H9 (cell line): ENCODE results near the gene DBH. TPM values are rescaled to one million over a fixed set of nuclear protein-coding genes. Genes with fewer than 3 reads are reported as not detected.
"Not testable (repeated sequence)": the region's sequence is repeated elsewhere in the genome, so short reads cannot be mapped to it uniquely, and the experiment has no call there.

Source experiments
- DNase-seq: peaks from one replicate; pipeline ENCODE4 v3.0.0-alpha.2; 2017
- H2AFZ ChIP-seq: one replicate; pipeline ENCODE4 v1.6.1; 2013; ENCODE audit warnings: mild to moderate bottlenecking, low read length, control low read depth, moderate library complexity
- H2AK5ac ChIP-seq: 2 replicates; pipeline ENCODE4 v1.6.1; 2013; ENCODE audit warnings: low read length, control low read depth, mixed read lengths; ENCODE audit not compliant: insufficient read length
- H2BK120ac ChIP-seq: one replicate; pipeline ENCODE4 v1.6.1; 2013; ENCODE audit warnings: low read depth, mild to moderate bottlenecking, low read length, control low read depth, inconsistent platforms; ENCODE audit not compliant: poor library complexity, severe bottlenecking
- H2BK12ac ChIP-seq: 2 replicates; pipeline ENCODE4 v1.6.1; 2013; ENCODE audit warnings: low read length, control low read depth, mixed read lengths, low read depth; ENCODE audit not compliant: insufficient read length
- H2BK15ac ChIP-seq: 2 replicates; pipeline ENCODE4 v1.6.1; 2013; ENCODE audit warnings: low read depth, low read length, control low read depth
- H2BK20ac ChIP-seq: one replicate; pipeline ENCODE4 v1.6.1; 2013; ENCODE audit warnings: low read depth, mild to moderate bottlenecking, low read length, control low read depth, inconsistent platforms; ENCODE audit not compliant: poor library complexity, severe bottlenecking
- H2BK5ac ChIP-seq: 2 replicates; pipeline ENCODE4 v1.6.1; 2013; ENCODE audit warnings: low read length, control low read depth, mixed read lengths; ENCODE audit not compliant: insufficient read length
- H3K14ac ChIP-seq: 2 replicates; pipeline ENCODE4 v1.6.1; 2013; ENCODE audit warnings: low read length, control low read depth; ENCODE audit not compliant: insufficient read depth
- H3K18ac ChIP-seq: 2 replicates; pipeline ENCODE4 v1.6.1; 2013; ENCODE audit warnings: low read depth, mild to moderate bottlenecking, mixed read lengths, low read length, control low read depth; ENCODE audit not compliant: insufficient read length
- H3K23ac ChIP-seq: 2 replicates; pipeline ENCODE4 v1.6.1; 2013; ENCODE audit warnings: low read length, control low read depth, mixed read lengths, low read depth; ENCODE audit not compliant: insufficient read length
- H3K23me2 ChIP-seq: 2 replicates; pipeline ENCODE4 v1.6.1; 2013; ENCODE audit warnings: low read depth, mild to moderate bottlenecking, mixed read lengths, low read length, control low read depth; ENCODE audit not compliant: insufficient read length, poor library complexity, severe bottlenecking
- H3K27ac ChIP-seq: 2 replicates; pipeline ENCODE4 v1.5.1; 2013; ENCODE audit warnings: low read length, control low read depth, mixed read lengths, low read depth; ENCODE audit not compliant: insufficient read length
- H3K27me3 ChIP-seq: 2 replicates; pipeline ENCODE4 v1.6.1; 2013; ENCODE audit warnings: low read length, control low read depth, inconsistent platforms; ENCODE audit not compliant: insufficient read depth
- H3K4ac ChIP-seq: 2 replicates; pipeline ENCODE4 v1.6.1; 2013; ENCODE audit warnings: low read depth, mild to moderate bottlenecking, control low read depth, inconsistent platforms, low read length, moderate library complexity
- H3K4me1 ChIP-seq: 2 replicates; pipeline ENCODE4 v1.6.1; 2013; ENCODE audit warnings: low read length, control low read depth, inconsistent platforms; ENCODE audit not compliant: insufficient read depth
- H3K4me2 ChIP-seq: 2 replicates; pipeline ENCODE4 v1.6.1; 2013; ENCODE audit warnings: low read length, control low read depth, mixed read lengths; ENCODE audit not compliant: insufficient read length, insufficient read depth
- H3K56ac ChIP-seq: 2 replicates; pipeline ENCODE4 v1.6.1; 2013; ENCODE audit warnings: low read depth, mild to moderate bottlenecking, mixed read lengths, low read length, control low read depth; ENCODE audit not compliant: insufficient read length
- H3K79me1 ChIP-seq: 2 replicates; pipeline ENCODE4 v1.6.1; 2013; ENCODE audit warnings: low read depth, mild to moderate bottlenecking, moderate library complexity, low read length, control low read depth, inconsistent platforms; ENCODE audit not compliant: insufficient read depth, poor library complexity, severe bottlenecking
- H3K79me2 ChIP-seq: 2 replicates; pipeline ENCODE4 v1.6.1; 2013; ENCODE audit warnings: low read length, control low read depth, inconsistent platforms; ENCODE audit not compliant: insufficient read depth
- H3K9ac ChIP-seq: 2 replicates; pipeline ENCODE4 v1.6.1; 2013; ENCODE audit warnings: low read length, control low read depth, mixed read lengths; ENCODE audit not compliant: insufficient read length; ENCODE audit errors: extremely low read depth
- H3K9me3 ChIP-seq: one replicate; pipeline ENCODE4 v1.6.1; 2013; ENCODE audit warnings: low read depth, low read length, inconsistent platforms; ENCODE audit not compliant: control insufficient read depth
- H3T11ph ChIP-seq: one replicate; pipeline ENCODE4 v1.6.1; 2013; ENCODE audit warnings: mild to moderate bottlenecking, low read length, control low read depth, inconsistent platforms
- H4K20me1 ChIP-seq: one replicate; pipeline ENCODE4 v1.6.1; 2013; ENCODE audit not compliant: control insufficient read depth, insufficient read length, insufficient read depth
- H4K5ac ChIP-seq: 2 replicates; pipeline ENCODE4 v1.6.1; 2013; ENCODE audit warnings: low read depth, mild to moderate bottlenecking, mixed read lengths, low read length, control low read depth; ENCODE audit not compliant: insufficient read length
- H4K8ac ChIP-seq: replicated peaks from 2 replicates; pipeline ENCODE4 v1.6.1; 2013; ENCODE audit warnings: low read length, control low read depth, mixed read lengths, low read depth; ENCODE audit not compliant: insufficient read length
- H4K91ac ChIP-seq: 2 replicates; pipeline ENCODE4 v1.6.1; 2013; ENCODE audit warnings: low read depth, mild to moderate bottlenecking, moderate library complexity, mixed read lengths, low read length, control low read depth; ENCODE audit not compliant: insufficient read length
- H3K27ac Mint-ChIP-seq, 3 experiments: 2 replicates in 2 of 3; 3 replicates in 1 of 3; pipeline ENCODE4 v1.8.0; 2020 to 2021; ENCODE audit warnings: mixed read lengths in 3 of 3, mild to moderate bottlenecking in 1 of 3, moderate library complexity in 1 of 3
- H3K27me3 Mint-ChIP-seq: 2 replicates; pipeline ENCODE4 v1.8.0; 2021; ENCODE audit warnings: low read depth, mild to moderate bottlenecking, moderate library complexity, mixed read lengths
- H3K36me3 Mint-ChIP-seq, 3 experiments: 2 replicates in 2 of 3; 3 replicates in 1 of 3; pipeline ENCODE4 v1.8.0; 2020 to 2021; ENCODE audit warnings: low read depth in 3 of 3, mixed read lengths in 3 of 3; ENCODE audit not compliant: insufficient read depth in 1 of 3
- H3K4me1 Mint-ChIP-seq, 2 experiments: 2 replicates each; pipeline ENCODE4 v1.8.0; 2020; ENCODE audit warnings: mixed read lengths in 2 of 2
- H3K4me3 Mint-ChIP-seq, 2 experiments: 2 replicates in 1 of 2; 3 replicates in 1 of 2; pipeline ENCODE4 v1.8.0; 2020 to 2021; ENCODE audit warnings: mild to moderate bottlenecking in 2 of 2, mixed read lengths in 2 of 2, moderate library complexity in 1 of 2
- H3K9me3 Mint-ChIP-seq, 2 experiments: 2 replicates in 1 of 2; 3 replicates in 1 of 2; pipeline ENCODE4 v1.8.0; 2020; ENCODE audit warnings: mild to moderate bottlenecking in 2 of 2, mixed read lengths in 2 of 2, moderate library complexity in 1 of 2
- WGBS: extraction: QIAGEN DNeasy Blood & Tissue Kit; methylation state at CpG from one replicate; pipeline ENCODE4 v1.1.7; 2013; ENCODE audit warnings: missing lambda C conversion rate, low lambda C conversion rate, mixed read lengths; ENCODE audit not compliant: insufficient read length; ENCODE audit errors: extremely low coverage; 5-methylcytosine and 5-hydroxymethylcytosine counted together
- total RNA-seq: library from RNA; stranded (reverse); gene quantifications from 2 replicates; pipeline ENCODE4 v1.2.1, GENCODE V29; 2021
- TF ChIP-seq, protein P1 (sequence below): fragments of 200-600 bp; sonication (generic); conservative IDR thresholded peaks from 3 replicates; pipeline ENCODE4 v1.8.0; 2021; ENCODE audit warnings: antibody characterized with exemption, mild to moderate bottlenecking

Gene DBH
- total RNA-seq, 1 experiment from 2014 or later = not detected

- DNase-seq = no peak
- no peak overlapping the region for H2AK5ac ChIP-seq
- H3K27me3 ChIP-seq = no peaks in the 10 kb centered on the region
- no peak overlapping the region for H3T11ph ChIP-seq
- H3K56ac ChIP-seq = no peak overlapping the region
- Mint-ChIP-seq H3K27me3 (no peaks in the 10 kb centered on the region; the same call in none of the 2 replicates), H3K27ac (no peak overlapping the region; a peak in 1 of 7 replicates), H3K4me3 (no peak overlapping the region), H3K9me3 (peaks cover 2 to 8% of the 10 kb centered on the region in 2 experiments; a peak in 3 of 5 replicates), H3K36me3 (peaks cover 3 to 12% (median 3%) of the 10 kb centered on the region in 3 experiments; a peak in 6 of 7 replicates), H3K4me1 (peaks cover 20 to 22% of the 10 kb centered on the region in 2 experiments)
- H3K79me2 ChIP-seq = no peaks in the 10 kb centered on the region
- no CpG with 5 or more reads among the region's 14 CpGs for WGBS
- H2BK5ac ChIP-seq = no peak overlapping the region
- no peak overlapping the region for H2BK120ac ChIP-seq
- TF ChIP-seq, protein P1, sequence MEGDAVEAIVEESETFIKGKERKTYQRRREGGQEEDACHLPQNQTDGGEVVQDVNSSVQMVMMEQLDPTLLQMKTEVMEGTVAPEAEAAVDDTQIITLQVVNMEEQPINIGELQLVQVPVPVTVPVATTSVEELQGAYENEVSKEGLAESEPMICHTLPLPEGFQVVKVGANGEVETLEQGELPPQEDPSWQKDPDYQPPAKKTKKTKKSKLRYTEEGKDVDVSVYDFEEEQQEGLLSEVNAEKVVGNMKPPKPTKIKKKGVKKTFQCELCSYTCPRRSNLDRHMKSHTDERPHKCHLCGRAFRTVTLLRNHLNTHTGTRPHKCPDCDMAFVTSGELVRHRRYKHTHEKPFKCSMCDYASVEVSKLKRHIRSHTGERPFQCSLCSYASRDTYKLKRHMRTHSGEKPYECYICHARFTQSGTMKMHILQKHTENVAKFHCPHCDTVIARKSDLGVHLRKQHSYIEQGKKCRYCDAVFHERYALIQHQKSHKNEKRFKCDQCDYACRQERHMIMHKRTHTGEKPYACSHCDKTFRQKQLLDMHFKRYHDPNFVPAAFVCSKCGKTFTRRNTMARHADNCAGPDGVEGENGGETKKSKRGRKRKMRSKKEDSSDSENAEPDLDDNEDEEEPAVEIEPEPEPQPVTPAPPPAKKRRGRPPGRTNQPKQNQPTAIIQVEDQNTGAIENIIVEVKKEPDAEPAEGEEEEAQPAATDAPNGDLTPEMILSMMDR = no peak
- no peak overlapping the region for H3K9ac ChIP-seq
- no peak overlapping the region for H3K27ac ChIP-seq
- no peaks in the 10 kb centered on the region for H3K9me3 ChIP-seq
- H3K23me2 ChIP-seq = no peaks in the 10 kb centered on the region
- H3K18ac ChIP-seq = no peak overlapping the region
- no peak overlapping the region for H3K14ac ChIP-seq
- H3K23ac ChIP-seq = no peak overlapping the region
- no peak overlapping the region for H4K8ac ChIP-seq
- no peaks in the 10 kb centered on the region for H4K20me1 ChIP-seq
- no peak overlapping the region for H2BK20ac ChIP-seq
- no peak overlapping the region for H2BK15ac ChIP-seq
- H3K4me1 ChIP-seq = peaks cover 4% of the 10 kb centered on the region; the same call in 1 of the 2 replicates
- H4K5ac ChIP-seq = no peak overlapping the region
- H3K79me1 ChIP-seq = no peaks in the 10 kb centered on the region
- H2AFZ ChIP-seq = no peak overlapping the region
- no peak overlapping the region for H3K4ac ChIP-seq
- H2BK12ac ChIP-seq = no peak overlapping the region
- no peak overlapping the region for H4K91ac ChIP-seq
- no peak overlapping the region for H3K4me2 ChIP-seq
These were observed 37.9 kb downstream of the DBH start for GRCh38 chr9:133674091-133674490.

DNA sequence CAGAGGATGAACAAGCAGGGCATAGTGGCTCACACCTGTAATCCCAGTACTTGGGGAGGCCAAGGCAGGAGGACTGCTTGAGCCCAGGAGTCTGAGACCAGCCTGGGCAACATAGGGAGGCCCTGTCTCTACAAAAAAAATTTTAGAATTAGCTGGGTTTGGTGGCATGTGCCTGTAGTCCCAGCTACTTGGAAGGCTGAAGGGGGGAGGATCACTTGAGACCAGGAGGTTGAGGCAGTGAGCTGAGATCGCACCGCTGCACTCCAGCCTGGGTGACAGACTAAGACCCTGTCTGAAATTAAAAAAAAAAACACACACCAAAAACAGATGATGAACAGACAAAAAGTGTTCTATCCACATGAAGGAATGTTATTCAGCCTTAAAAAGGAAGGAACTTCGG is 39.6 kb downstream of the DBH start:
- WGBS = no CpG with 5 or more reads among the region's 3 CpGs

More for the DNA sequence above, 39.6 kb downstream of the DBH start:
- H3K4ac ChIP-seq, H2BK12ac ChIP-seq, H3K56ac ChIP-seq, H3K18ac ChIP-seq, H2AFZ ChIP-seq, H3K23ac ChIP-seq, H3K27ac Mint-ChIP-seq, H3K4me1 ChIP-seq, H2AK5ac ChIP-seq, H2BK120ac ChIP-seq, H3K27me3 Mint-ChIP-seq, H3K27ac ChIP-seq, H4K8ac ChIP-seq, H3K14ac ChIP-seq, H3K4me2 ChIP-seq, H2BK15ac ChIP-seq, H3K79me2 ChIP-seq, H3K9ac ChIP-seq, H3K4me3 Mint-ChIP-seq, H3K9me3 Mint-ChIP-seq, H3K79me1 ChIP-seq, H3K27me3 ChIP-seq, H2BK20ac ChIP-seq, H3K9me3 ChIP-seq, DNase-seq, H2BK5ac ChIP-seq, H4K5ac ChIP-seq, H3T11ph ChIP-seq, H3K23me2 ChIP-seq, H4K20me1 ChIP-seq, H3K36me3 Mint-ChIP-seq, H4K91ac ChIP-seq: not testable (repeated sequence)
- peaks cover 14 to 20% of the 10 kb centered on the region in 2 experiments for H3K4me1 Mint-ChIP-seq
